Stimulated activated CD4-positive, alpha-beta T cell treated with anti-CD3 and anti-CD28 coated beads, Interleukin-15, amount 100 ng/mL, for 48 hours (primary cell): ENCODE measurements around the gene CLEC18A.
"Not testable (repeated sequence)": the region's sequence is repeated elsewhere in the genome, so short reads cannot be mapped to it uniquely, and the experiment has no call there.

Experiments
- DNase-seq, 2 donors: peaks; one replicate each; pipeline ENCODE4 v3.0.0-alpha.2; 2020; ENCODE audit warnings: low read depth in 2 of 2

The CLEC18A gene

DNA sequence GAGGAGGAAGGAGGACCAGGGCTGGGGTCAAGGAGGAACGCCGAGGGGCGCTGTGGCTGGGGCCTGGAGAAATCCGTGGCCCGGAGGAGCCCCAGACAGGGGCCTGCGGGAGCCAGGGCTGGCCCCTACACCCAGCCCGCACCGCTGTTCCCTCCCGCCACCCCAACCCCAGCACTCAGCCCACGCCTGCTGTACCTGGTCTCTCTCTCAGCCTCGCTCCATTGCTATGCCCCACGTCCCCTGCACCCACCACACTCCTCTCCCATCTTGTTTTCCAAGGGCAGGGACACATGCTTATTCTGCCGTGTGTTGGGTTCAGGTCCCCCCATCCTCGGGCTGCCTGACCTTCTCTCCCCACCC, 518 bp downstream of the CLEC18A start:
- not testable (repeated sequence) for DNase-seq

- not testable (repeated sequence) for DNase-seq
Observed at GRCh38 chr16:69952116-69952515, 982 bp downstream of the CLEC18A start.

GRCh38 chr16:69952572-69953355, 1.6 kb downstream of the CLEC18A start:
- not testable (repeated sequence) for DNase-seq

DNA sequence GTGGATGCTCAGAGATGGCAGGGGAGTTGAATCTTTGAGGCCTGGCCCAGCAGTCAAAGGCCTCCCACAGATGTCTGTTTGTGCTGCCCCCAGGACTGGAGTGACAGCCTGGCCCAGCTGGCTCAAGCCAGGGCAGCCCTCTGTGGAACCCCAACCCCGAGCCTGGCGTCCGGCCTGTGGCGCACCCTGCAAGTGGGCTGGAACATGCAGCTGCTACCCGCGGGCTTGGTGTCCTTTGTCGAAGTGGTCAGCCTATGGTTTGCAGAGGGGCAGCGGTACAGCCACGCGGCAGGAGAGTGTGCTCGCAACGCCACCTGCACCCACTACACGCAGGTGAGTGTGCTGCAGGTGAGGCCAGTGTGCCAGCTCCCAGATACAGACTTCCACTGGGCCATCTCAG, 3.1 kb downstream of the CLEC18A start:
- DNase-seq: not testable (repeated sequence)

DNA sequence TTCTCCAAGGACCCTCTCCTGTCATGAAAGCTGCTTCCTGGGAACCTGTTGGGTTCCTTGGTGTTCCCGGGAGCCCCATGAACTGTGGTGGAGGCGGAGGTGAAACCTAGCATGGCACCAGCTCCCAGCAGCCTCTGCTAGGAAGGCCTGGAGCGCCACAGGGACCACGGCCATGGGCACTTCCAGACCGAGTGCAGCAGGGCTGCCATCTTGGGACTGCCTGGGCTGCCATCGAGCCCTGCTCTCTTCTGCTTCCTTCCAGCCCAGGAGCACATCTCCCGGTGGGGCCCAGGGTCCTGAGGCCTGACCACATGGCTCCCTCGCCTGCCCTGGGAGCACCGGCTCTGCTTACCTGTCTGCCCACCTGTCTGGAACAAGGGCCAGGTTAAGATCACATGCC, 12.2 kb downstream of the CLEC18A start:
- not testable (repeated sequence) for DNase-seq

GRCh38 chr16:69964960-69965660, 14.0 kb downstream of the CLEC18A start:
- not testable (repeated sequence) for DNase-seq

GRCh38 chr16:69965661-69966054, 14.5 kb downstream of the CLEC18A start:
- DNase-seq: not testable (repeated sequence)

DNA sequence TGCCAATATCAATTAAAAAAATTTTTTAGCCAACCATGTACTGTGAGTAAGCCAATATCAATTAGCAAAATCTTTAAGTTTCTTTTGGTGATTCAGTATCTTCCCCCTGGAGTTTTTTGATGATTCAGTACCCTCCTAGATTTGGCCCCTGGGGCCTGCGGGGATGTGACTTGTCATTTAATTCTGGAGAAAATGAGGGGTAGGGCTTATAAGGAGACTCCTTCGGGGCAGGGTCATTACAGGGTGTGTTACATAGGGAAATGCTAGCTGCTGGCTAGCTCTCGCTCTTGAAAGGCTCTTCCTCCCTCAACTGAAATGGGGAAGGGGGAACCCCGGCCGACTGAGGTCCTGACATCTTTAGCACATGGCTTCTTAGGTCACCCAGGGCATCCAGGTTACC, 16.6 kb downstream of the CLEC18A start:
- DNase-seq: not testable (repeated sequence)

DNA sequence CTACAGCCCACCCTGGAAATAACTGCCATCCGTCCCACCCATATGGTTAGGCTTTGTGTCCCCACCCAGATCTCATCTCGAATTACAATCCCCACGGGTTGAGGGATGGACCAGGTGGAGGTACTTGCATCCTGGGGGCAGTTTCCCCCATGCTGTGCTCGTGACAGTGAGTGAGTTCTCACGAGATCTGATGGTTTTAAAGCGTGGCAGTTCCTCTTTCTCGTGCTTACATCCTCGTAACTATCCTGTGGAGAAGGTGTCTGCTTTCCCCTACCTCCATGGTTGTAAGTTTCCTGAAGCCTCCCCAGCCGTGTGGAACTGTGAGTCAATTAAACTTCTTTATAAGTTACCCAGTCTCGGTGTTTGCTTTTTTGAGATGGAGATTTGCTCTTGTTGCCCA, 17.0 kb downstream of the CLEC18A start:
- not testable (repeated sequence) for DNase-seq

- DNase-seq: not testable (repeated sequence)
Observed at GRCh38 chr16:69969657-69970056, 18.5 kb downstream of the CLEC18A start.

DNA sequence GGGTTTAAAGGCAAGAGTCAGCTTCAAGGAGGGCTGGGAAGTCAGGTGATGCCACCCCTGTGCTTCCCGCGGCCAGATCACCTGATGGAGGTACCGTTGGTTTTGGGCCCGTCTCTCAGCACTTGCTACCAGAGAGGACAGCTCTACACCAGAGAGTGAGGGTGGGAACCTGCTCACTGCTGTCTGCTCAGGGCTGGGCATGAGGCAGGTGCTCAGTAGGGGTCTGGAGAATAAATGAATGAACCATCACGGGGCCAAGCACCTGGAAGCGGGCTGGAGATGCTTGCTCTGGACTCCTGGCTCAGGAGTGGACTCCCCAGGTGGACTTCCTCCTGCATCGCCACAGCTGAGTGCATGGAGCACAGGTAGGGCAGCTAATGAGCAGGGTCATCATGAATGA, 21.0 kb downstream of the CLEC18A start:
- not testable (repeated sequence) for DNase-seq

DNA sequence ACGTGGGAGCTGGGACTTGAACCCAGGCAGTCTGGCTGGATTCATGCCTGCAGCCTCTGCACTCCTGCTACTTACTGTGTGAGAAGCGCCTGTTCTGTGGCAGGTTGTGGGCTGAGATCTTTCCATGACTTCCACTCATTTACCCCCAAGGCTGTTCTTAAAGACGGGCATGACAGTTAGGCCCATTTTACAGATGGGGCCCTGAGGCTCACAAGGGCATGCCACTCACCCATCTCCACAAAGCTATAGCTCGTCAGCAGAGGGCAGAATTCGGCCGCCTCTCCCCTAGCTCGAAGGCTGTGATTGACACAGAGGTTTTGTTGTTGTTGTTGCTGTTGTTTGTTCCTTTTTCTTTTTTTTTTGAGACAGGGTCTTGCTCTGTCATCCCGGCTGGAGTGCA, 21.8 kb downstream of the CLEC18A start:
- not testable (repeated sequence) for DNase-seq

DNA sequence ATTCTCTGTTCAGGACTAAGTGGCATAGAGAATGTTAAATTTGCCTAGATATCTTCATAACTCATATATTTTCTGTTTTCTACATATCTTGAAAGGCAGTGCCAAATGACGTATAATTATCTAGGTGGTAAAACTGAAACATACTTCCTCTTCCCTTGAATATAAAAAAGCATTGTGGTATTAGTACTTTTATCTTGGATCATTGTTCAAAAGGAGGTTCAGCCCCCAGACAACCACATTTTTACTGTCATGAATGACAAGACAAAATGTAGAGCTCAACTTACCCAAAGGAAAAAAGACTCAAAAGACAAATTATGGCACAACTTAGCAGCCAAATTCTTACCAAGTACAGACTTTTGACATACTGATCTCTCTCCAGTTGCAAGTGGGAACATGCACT, 34.1 kb downstream of the CLEC18A start:
- DNase-seq: not testable (repeated sequence)

DNA sequence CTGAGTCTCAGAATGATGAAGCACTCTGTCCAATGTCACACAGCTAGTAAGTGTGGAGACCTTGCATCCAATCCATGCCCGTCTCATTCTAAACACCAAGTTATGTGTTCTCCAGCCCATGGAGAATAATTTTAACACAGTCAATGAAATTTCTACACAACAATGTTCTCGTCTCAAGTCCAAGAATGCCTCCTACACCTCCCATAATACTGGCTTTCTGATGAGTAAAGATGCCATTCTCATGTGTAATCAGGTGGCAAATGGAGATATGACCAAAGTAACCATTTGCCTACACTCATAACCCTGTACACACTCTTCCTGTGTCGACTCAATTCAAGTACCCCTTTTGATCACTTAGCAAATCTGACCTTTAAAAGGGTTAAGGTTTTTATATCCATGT, 46.8 kb downstream of the CLEC18A start:
- not testable (repeated sequence) for DNase-seq

DNA sequence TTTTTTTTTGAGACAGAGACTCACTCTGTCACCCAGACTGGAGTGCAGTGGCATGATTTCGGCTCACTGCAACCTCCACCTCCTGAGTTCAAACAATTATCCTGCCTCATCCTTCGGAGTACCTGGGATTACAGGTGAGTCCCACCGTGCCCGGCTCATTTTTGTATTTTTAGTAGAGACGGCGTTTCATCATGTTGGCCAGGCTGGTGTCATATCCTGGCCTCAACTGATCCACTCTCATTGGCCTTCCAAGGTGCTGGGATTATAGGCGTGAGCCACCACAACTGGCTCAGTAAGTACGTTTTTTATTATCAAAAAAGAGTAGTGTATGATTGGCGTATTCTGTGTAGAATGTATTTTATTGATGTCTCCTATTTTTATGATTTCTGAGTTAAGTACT, 48.7 kb downstream of the CLEC18A start:
- not testable (repeated sequence) for DNase-seq

GRCh38 chr16:70003511-70003910, 52.4 kb downstream of the CLEC18A start:
- not testable (repeated sequence) for DNase-seq

- not testable (repeated sequence) for DNase-seq
Observed at GRCh38 chr16:70008604-70009003, 57.5 kb downstream of the CLEC18A start.

GRCh38 chr16:70010615-70011014, 59.5 kb downstream of the CLEC18A start:
- not testable (repeated sequence) for DNase-seq

GRCh38 chr16:70011120-70011519, 60.0 kb downstream of the CLEC18A start:
- DNase-seq: not testable (repeated sequence)

- not testable (repeated sequence) for DNase-seq
Observed at GRCh38 chr16:70012354-70012753, 61.2 kb downstream of the CLEC18A start.

DNA sequence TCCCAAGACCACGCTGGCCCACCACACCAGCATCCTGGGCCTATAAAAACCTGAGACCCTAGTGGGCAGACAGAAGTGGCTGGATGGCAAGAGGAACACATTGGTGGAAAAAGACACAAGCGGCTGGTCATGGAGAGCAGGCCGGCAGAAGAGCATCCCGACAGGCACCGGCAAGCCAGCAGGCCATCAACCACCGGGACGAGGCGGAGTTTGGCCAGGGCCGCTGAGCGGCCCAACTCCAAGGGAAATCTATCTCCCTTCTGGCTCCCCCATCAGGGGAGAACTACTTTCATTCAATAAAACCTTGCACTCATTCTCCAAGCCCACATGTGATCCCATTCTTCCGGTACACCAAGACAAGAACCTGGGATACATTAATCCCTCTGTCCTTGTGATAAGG, 61.8 kb downstream of the CLEC18A start:
- DNase-seq: not testable (repeated sequence)
